ENCODE measurements around the gene RPGRIP1L.

RPGRIP1L gene

GRCh38 chr16:53734908-53735307 lies 31.2 kb upstream of the RPGRIP1L start:
- no peaks in the 10 kb centered on the region for H3K9me3 ChIP-seq (ENCODE audit: insufficient read depth, low read depth, low read length)
- no peak overlapping the region for H3K27ac ChIP-seq (ENCODE audit: low read length)
- H3K9ac ChIP-seq (ENCODE audit: low read depth, low read length): no peak overlapping the region
- H3K4me1 ChIP-seq (ENCODE audit: insufficient read depth, low read length): no peaks in the 10 kb centered on the region; the same call in 1 of the 2 replicates
- H3K36me3 ChIP-seq (ENCODE audit: insufficient read depth, low read depth, low read length): no peaks in the 10 kb centered on the region
- no peak overlapping the region for H3K4me3 ChIP-seq (ENCODE audit: low read length)
- no peaks in the 10 kb centered on the region for H3K27me3 ChIP-seq (ENCODE audit: insufficient read depth, low read length)

GRCh38 chr16:53732296-53732929 lies 28.8 kb upstream of the RPGRIP1L start:
- Histone ChIP-seq H3K27me3 (ENCODE audit: insufficient read depth, low read length) (no peaks in the 10 kb centered on the region), H3K9ac (ENCODE audit: low read depth, low read length) (no peak overlapping the region), H3K36me3 (ENCODE audit: insufficient read depth, low read depth, low read length) (no peaks in the 10 kb centered on the region), H3K4me1 (ENCODE audit: insufficient read depth, low read length) (no peaks in the 10 kb centered on the region; the same call in 1 of the 2 replicates), H3K9me3 (ENCODE audit: insufficient read depth, low read depth, low read length) (no peaks in the 10 kb centered on the region), H3K4me3 (ENCODE audit: low read length) (no peak overlapping the region), H3K27ac (ENCODE audit: low read length) (no peak overlapping the region)

GRCh38 chr16:53730693-53731092 lies 27.0 kb upstream of the RPGRIP1L start:
- no peak overlapping the region for H3K9ac ChIP-seq (ENCODE audit: low read depth, low read length)
- no peak overlapping the region for H3K4me3 ChIP-seq (ENCODE audit: low read length)
- H3K36me3 ChIP-seq (ENCODE audit: insufficient read depth, low read depth, low read length): no peaks in the 10 kb centered on the region
- no peaks in the 10 kb centered on the region for H3K27me3 ChIP-seq (ENCODE audit: insufficient read depth, low read length)
- no peaks in the 10 kb centered on the region; the same call in none of the 2 replicates for H3K4me1 ChIP-seq (ENCODE audit: insufficient read depth, low read length)
- H3K9me3 ChIP-seq (ENCODE audit: insufficient read depth, low read depth, low read length): no peaks in the 10 kb centered on the region
- no peak overlapping the region for H3K27ac ChIP-seq (ENCODE audit: low read length)

- no peak overlapping the region for H3K27ac ChIP-seq (ENCODE audit: low read length)
- no peak overlapping the region for H3K4me3 ChIP-seq (ENCODE audit: low read length)
- no peak overlapping the region for H3K9ac ChIP-seq (ENCODE audit: low read depth, low read length)
- H3K9me3 ChIP-seq (ENCODE audit: insufficient read depth, low read depth, low read length): no peaks in the 10 kb centered on the region
- H3K4me1 ChIP-seq (ENCODE audit: insufficient read depth, low read length): peaks cover 6% of the 10 kb centered on the region
- H3K36me3 ChIP-seq (ENCODE audit: insufficient read depth, low read depth, low read length): no peaks in the 10 kb centered on the region
- no peaks in the 10 kb centered on the region for H3K27me3 ChIP-seq (ENCODE audit: insufficient read depth, low read length)
Measured at GRCh38 chr16:53726625-53727024, 23.0 kb upstream of the RPGRIP1L start.

- Histone ChIP-seq H3K4me3 (ENCODE audit: low read length) (no peak overlapping the region), H3K9ac (ENCODE audit: low read depth, low read length) (no peak overlapping the region), H3K36me3 (ENCODE audit: insufficient read depth, low read depth, low read length) (no peaks in the 10 kb centered on the region), H3K27me3 (ENCODE audit: insufficient read depth, low read length) (no peaks in the 10 kb centered on the region), H3K4me1 (ENCODE audit: insufficient read depth, low read length) (peaks cover 6% of the 10 kb centered on the region), H3K9me3 (ENCODE audit: insufficient read depth, low read depth, low read length) (no peaks in the 10 kb centered on the region), H3K27ac (ENCODE audit: low read length) (no peak overlapping the region)
Measured at GRCh38 chr16:53721017-53721416, 17.4 kb upstream of the RPGRIP1L start.

GRCh38 chr16:53717577-53717976 lies 13.9 kb upstream of the RPGRIP1L start:
- Histone ChIP-seq H3K4me3 (ENCODE audit: low read length) (no peak overlapping the region), H3K36me3 (ENCODE audit: insufficient read depth, low read depth, low read length) (no peaks in the 10 kb centered on the region), H3K9me3 (ENCODE audit: insufficient read depth, low read depth, low read length) (no peaks in the 10 kb centered on the region), H3K9ac (ENCODE audit: low read depth, low read length) (no peak overlapping the region), H3K27ac (ENCODE audit: low read length) (no peak overlapping the region), H3K27me3 (ENCODE audit: insufficient read depth, low read length) (no peaks in the 10 kb centered on the region), H3K4me1 (ENCODE audit: insufficient read depth, low read length) (0 out of 2 replicates have a peak, but pooled peaks cover 7% of the 10 kb centered on the region)

GRCh38 chr16:53715023-53715384 lies 11.3 kb upstream of the RPGRIP1L start:
- H3K4me1 ChIP-seq (ENCODE audit: insufficient read depth, low read length): 0 out of 2 replicates have a peak, but pooled peaks cover 7% of the 10 kb centered on the region
- H3K9me3 ChIP-seq (ENCODE audit: insufficient read depth, low read depth, low read length): no peaks in the 10 kb centered on the region
- no peaks in the 10 kb centered on the region for H3K36me3 ChIP-seq (ENCODE audit: insufficient read depth, low read depth, low read length)
- H3K27ac ChIP-seq (ENCODE audit: low read length): no peak overlapping the region
- no peak overlapping the region for H3K9ac ChIP-seq (ENCODE audit: low read depth, low read length)
- H3K4me3 ChIP-seq (ENCODE audit: low read length): no peak overlapping the region
- H3K27me3 ChIP-seq (ENCODE audit: insufficient read depth, low read length): no peaks in the 10 kb centered on the region

- H3K36me3 ChIP-seq (ENCODE audit: insufficient read depth, low read depth, low read length): no peaks in the 10 kb centered on the region
- H3K4me1 ChIP-seq (ENCODE audit: insufficient read depth, low read length): 0 out of 2 replicates have a peak, but pooled peaks cover 7% of the 10 kb centered on the region
- no peaks in the 10 kb centered on the region for H3K9me3 ChIP-seq (ENCODE audit: insufficient read depth, low read depth, low read length)
Measured at GRCh38 chr16:53714205-53715022, 10.8 kb upstream of the RPGRIP1L start.

GRCh38 chr16:53713403-53714204 lies 9.9 kb upstream of the RPGRIP1L start:
- H3K27ac ChIP-seq (ENCODE audit: low read length): no peak overlapping the region
- no peak overlapping the region for H3K9ac ChIP-seq (ENCODE audit: low read depth, low read length)
- no peaks in the 10 kb centered on the region for H3K36me3 ChIP-seq (ENCODE audit: insufficient read depth, low read depth, low read length)
- H3K4me1 ChIP-seq (ENCODE audit: insufficient read depth, low read length): 0 out of 2 replicates have a peak, but pooled peaks cover 7% of the 10 kb centered on the region
- H3K4me3 ChIP-seq (ENCODE audit: low read length): no peak overlapping the region
- H3K9me3 ChIP-seq (ENCODE audit: insufficient read depth, low read depth, low read length): no peaks in the 10 kb centered on the region
- no peaks in the 10 kb centered on the region for H3K27me3 ChIP-seq (ENCODE audit: insufficient read depth, low read length)

More at GRCh38 chr16:53714205-53715022, 10.8 kb upstream of the RPGRIP1L start:
- Histone ChIP-seq H3K4me3 (ENCODE audit: low read length) (no peak overlapping the region), H3K27ac (ENCODE audit: low read length) (no peak overlapping the region), H3K27me3 (ENCODE audit: insufficient read depth, low read length) (no peaks in the 10 kb centered on the region), H3K9ac (ENCODE audit: low read depth, low read length) (no peak overlapping the region)

- Histone ChIP-seq H3K9ac (ENCODE audit: low read depth, low read length) (no peak overlapping the region), H3K27me3 (ENCODE audit: insufficient read depth, low read length) (no peaks in the 10 kb centered on the region), H3K27ac (ENCODE audit: low read length) (no peak overlapping the region), H3K4me1 (ENCODE audit: insufficient read depth, low read length) (0 out of 2 replicates have a peak, but pooled peaks cover 7% of the 10 kb centered on the region), H3K36me3 (ENCODE audit: insufficient read depth, low read depth, low read length) (no peaks in the 10 kb centered on the region), H3K9me3 (ENCODE audit: insufficient read depth, low read depth, low read length) (no peaks in the 10 kb centered on the region), H3K4me3 (ENCODE audit: low read length) (no peak overlapping the region)
Measured at GRCh38 chr16:53712065-53712464, 8.4 kb upstream of the RPGRIP1L start.

- Histone ChIP-seq H3K36me3 (ENCODE audit: insufficient read depth, low read depth, low read length) (no peaks in the 10 kb centered on the region), H3K27me3 (ENCODE audit: insufficient read depth, low read length) (no peaks in the 10 kb centered on the region), H3K27ac (ENCODE audit: low read length) (no peak overlapping the region), H3K4me3 (ENCODE audit: low read length) (no peak overlapping the region), H3K4me1 (ENCODE audit: insufficient read depth, low read length) (0 out of 2 replicates have a peak, but pooled peaks cover 7% of the 10 kb centered on the region), H3K9me3 (ENCODE audit: insufficient read depth, low read depth, low read length) (no peaks in the 10 kb centered on the region), H3K9ac (ENCODE audit: low read depth, low read length) (no peak overlapping the region)
Measured at GRCh38 chr16:53711390-53711789, 7.7 kb upstream of the RPGRIP1L start.
